T-cell (primary cell): ENCODE results near the gene ZNF687. TPM values are rescaled to one million over a fixed set of nuclear protein-coding genes. Genes with fewer than 3 reads are reported as not detected.
A peak's percentile ranks its signal among the peaks of the same experiment; 100 is the strongest.

Source experiments
- ATAC-seq, 4 experiments: fragments of 200-7000 bp in 3 of 4; fragments of 150-1000 bp in 1 of 4; cut with Tn5 transposase; replicated peaks in 1 of 4; 1 replicate in 3 of 4; 2 replicates in 1 of 4; pipeline ENCODE4 v1.10.0; 2021; ENCODE audit warnings: moderate library complexity in 3 of 4, mild to moderate bottlenecking in 2 of 4, moderate number of reproducible peaks in 1 of 4
- CTCF ChIA-PET, 2 donors: fragments of 300-600 bp; sonication (Branson Sonifier 250); formaldehyde crosslinking; loops; one replicate each; lab custom pipeline; 2022; ENCODE audit warnings: antibody characterized with exemption in 2 of 2; lab: Charles Lee
- POLR2A ChIA-PET, 2 donors: fragments of 300-600 bp; sonication (Branson Sonifier 250); formaldehyde crosslinking; loops; one replicate each; lab custom pipeline; 2022; ENCODE audit warnings: antibody characterized with exemption in 2 of 2; lab: Charles Lee
- DNase-seq, 35 experiments: peaks; one replicate each; pipeline versions ENCODE4 v3.0.0 to v3.0.0-alpha.2; 2013 to 2023
- H3K27ac ChIP-seq: one replicate; pipeline ENCODE4 v1.5.1; 2013; ENCODE audit warnings: low read length
- H3K27me3 ChIP-seq, 2 experiments: replicated peaks in 1 of 2; 1 replicate in 1 of 2; 2 replicates in 1 of 2; pipeline versions ENCODE4 v1.6.1 to v1.7.0; 2013; ENCODE audit warnings: low read length in 1 of 2, mixed read lengths in 1 of 2; ENCODE audit not compliant: control insufficient read depth in 2 of 2, insufficient read depth in 2 of 2; ENCODE audit errors: extremely low read depth in 1 of 2
- H3K36me3 ChIP-seq, 2 donors: 1 replicate in 1 of 2; 2 replicates in 1 of 2; pipeline versions ENCODE4 v1.6.1 to v1.7.0; 2013; ENCODE audit warnings: low read length in 1 of 2; ENCODE audit not compliant: control insufficient read depth in 2 of 2, insufficient read depth in 1 of 2; ENCODE audit errors: extremely low read depth in 1 of 2
- H3K4me1 ChIP-seq, 2 experiments: 1 replicate in 1 of 2; 2 replicates in 1 of 2; pipeline versions ENCODE4 v1.6.1 to v1.7.0; 2013; ENCODE audit warnings: low read length in 2 of 2, mixed read lengths in 1 of 2; ENCODE audit not compliant: insufficient read depth in 2 of 2, control insufficient read depth in 1 of 2; ENCODE audit errors: extremely low read depth in 1 of 2
- H3K4me3 ChIP-seq, 2 donors: 1 replicate in 1 of 2; 2 replicates in 1 of 2; pipeline versions ENCODE4 v1.5.1 to v1.7.0; 2013; ENCODE audit warnings: mild to moderate bottlenecking in 2 of 2, low read length in 1 of 2, moderate library complexity in 1 of 2; ENCODE audit not compliant: control insufficient read depth in 1 of 2; ENCODE audit errors: extremely low read depth in 1 of 2
- H3K9me3 ChIP-seq: 2 replicates; pipeline ENCODE4 v1.7.0; 2013
- H3K27ac Mint-ChIP-seq, 2 donors: one replicate each; pipeline ENCODE4 v1.8.0; 2020 to 2021; ENCODE audit warnings: mild to moderate bottlenecking in 2 of 2, mixed read lengths in 2 of 2
- H3K27me3 Mint-ChIP-seq, 2 donors: one replicate each; pipeline ENCODE4 v1.8.0; 2021 to 2022; ENCODE audit warnings: mixed read lengths in 2 of 2
- H3K36me3 Mint-ChIP-seq: one replicate; pipeline ENCODE4 v1.8.0; 2021; ENCODE audit warnings: mixed read lengths
- H3K4me1 Mint-ChIP-seq, 3 donors: one replicate each; pipeline ENCODE4 v1.8.0; 2020 to 2022; ENCODE audit warnings: mixed read lengths in 3 of 3, mild to moderate bottlenecking in 1 of 3
- H3K4me3 Mint-ChIP-seq, 3 donors: one replicate each; pipeline ENCODE4 v1.8.0; 2020 to 2022; ENCODE audit warnings: mild to moderate bottlenecking in 3 of 3, mixed read lengths in 3 of 3, moderate library complexity in 3 of 3
- H3K9me3 Mint-ChIP-seq, 3 donors: one replicate each; pipeline ENCODE4 v1.8.0; 2020 to 2022; ENCODE audit warnings: mixed read lengths in 3 of 3
- WGBS: methylation state at CpG from one replicate; pipeline ENCODE4 v1.1.5; 2013; ENCODE audit warnings: missing lambda C conversion rate; ENCODE audit not compliant: insufficient coverage; 5-methylcytosine and 5-hydroxymethylcytosine counted together
- total RNA-seq, 35 experiments: library from RNA in 6 of 35; stranded (reverse) in 6 of 35; fragments of 120-200 nt in 1 of 35; gene quantifications; one replicate each; pipeline versions ENCODE4 v1.2.1 to v1.2.4 and lab custom pipeline; 2013 to 2026

Gene ZNF687
- total RNA-seq, 5 donors from 2014 or later (not counting 1 experiment from before 2014, with no cell fraction given) = 27.7 to 44.2 (median 40.5) TPM

DNA sequence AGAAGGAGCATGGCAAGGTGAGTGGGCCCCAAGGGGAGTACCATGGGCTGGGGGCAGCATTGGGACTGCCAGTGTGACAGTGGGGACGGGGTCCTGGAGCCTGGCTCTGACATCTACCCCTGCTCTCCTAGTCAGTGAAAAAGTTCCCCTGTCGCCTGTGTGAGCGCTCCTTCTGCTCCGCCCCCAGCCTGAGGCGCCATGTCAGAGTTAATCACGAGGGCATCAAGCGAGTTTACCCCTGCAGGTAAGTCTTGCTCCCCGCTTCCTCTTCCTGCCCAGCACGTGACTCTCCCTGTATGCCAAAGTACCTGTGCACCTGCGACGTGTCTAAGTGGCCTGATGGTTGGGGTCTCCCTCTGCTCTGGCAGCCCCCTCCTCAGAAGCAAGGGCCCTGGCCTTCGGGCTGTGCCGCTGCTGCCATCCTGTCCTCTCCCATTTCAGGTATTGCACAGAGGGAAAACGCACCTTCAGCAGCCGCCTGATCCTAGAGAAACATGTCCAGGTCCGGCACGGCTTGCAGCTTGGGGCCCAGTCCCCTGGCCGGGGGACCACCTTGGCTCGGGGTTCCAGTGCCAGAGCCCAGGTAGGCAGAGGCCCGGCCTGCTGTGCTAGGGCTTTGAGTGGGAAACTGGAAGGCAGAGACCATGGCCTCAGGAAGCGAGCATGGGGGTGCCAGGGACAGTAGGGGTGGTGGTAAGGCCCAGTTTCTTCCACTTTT is 8.1 kb downstream of the ZNF687 start:
- CTCF ChIA-PET = no interaction called here

DNA sequence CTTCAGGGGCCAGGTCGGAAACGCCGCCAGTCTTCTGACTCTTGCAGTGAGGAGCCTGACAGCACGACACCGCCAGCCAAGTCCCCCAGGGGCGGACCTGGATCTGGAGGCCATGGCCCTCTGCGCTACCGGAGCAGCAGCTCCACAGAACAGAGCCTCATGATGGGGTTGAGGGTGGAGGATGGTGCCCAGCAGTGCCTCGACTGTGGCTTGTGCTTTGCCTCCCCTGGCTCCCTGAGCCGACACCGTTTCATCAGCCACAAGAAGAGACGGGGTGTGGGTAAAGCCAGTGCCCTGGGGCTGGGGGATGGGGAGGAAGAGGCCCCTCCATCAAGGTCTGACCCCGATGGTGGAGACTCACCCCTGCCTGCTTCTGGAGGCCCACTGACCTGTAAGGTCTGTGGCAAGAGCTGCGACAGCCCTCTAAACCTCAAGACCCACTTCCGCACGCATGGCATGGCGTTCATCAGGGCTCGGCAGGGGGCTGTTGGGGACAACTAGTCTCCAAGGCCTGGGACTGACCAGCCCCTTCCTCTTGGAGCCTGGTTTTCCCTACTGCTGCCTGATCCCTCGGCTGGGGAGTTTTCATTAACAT is 8.7 kb downstream of the ZNF687 start:
- DNase-seq (no peak), ATAC-seq (no peak)
- no peaks in the 10 kb centered on the region for H3K27me3 Mint-ChIP-seq
- H3K9me3 Mint-ChIP-seq = no peaks in the 10 kb centered on the region
- H3K9me3 ChIP-seq = no peaks in the 10 kb centered on the region
- H3K27ac ChIP-seq = no peak overlapping the region
- peaks cover 38% of the 10 kb centered on the region for H3K36me3 Mint-ChIP-seq
- no peak overlapping the region for H3K4me3 Mint-ChIP-seq
- WGBS = 80% methylated on average over 6 of the region's 19 CpGs
- H3K36me3 ChIP-seq = peaks cover 44 to 96% of the 10 kb centered on the region in 2 donors
- H3K27ac Mint-ChIP-seq = no peak overlapping the region
- no peaks in the 10 kb centered on the region for H3K27me3 ChIP-seq
- ChIA-PET POLR2A (no interaction called here), CTCF (no interaction called here)
- peaks cover 0 to 25% of the 10 kb centered on the region in 2 experiments for H3K4me1 ChIP-seq
- H3K4me3 ChIP-seq = no peak overlapping the region
- H3K4me1 Mint-ChIP-seq = peaks cover 14 to 22% (median 17%) of the 10 kb centered on the region in 3 donors

More for the DNA sequence above, 8.1 kb downstream of the ZNF687 start:
- Mint-ChIP-seq H3K4me1 (peaks cover 17 to 23% (median 17%) of the 10 kb centered on the region in 3 donors), H3K4me3 (no peak overlapping the region), H3K27me3 (no peaks in the 10 kb centered on the region), H3K36me3 (peaks cover 38% of the 10 kb centered on the region), H3K27ac (no peak overlapping the region), H3K9me3 (no peaks in the 10 kb centered on the region)
- Histone ChIP-seq H3K27me3 (no peaks in the 10 kb centered on the region), H3K36me3 (peaks cover 44 to 90% of the 10 kb centered on the region in 2 donors), H3K9me3 (no peaks in the 10 kb centered on the region), H3K27ac (no peak overlapping the region), H3K4me3 (no peak overlapping the region), H3K4me1 (peaks cover 0 to 25% of the 10 kb centered on the region in 2 experiments)
- POLR2A ChIA-PET = no interaction called here
- WGBS = 90% methylated on average over 19 of the region's 21 CpGs
- DNase-seq (no peak), ATAC-seq (no peak)

DNA sequence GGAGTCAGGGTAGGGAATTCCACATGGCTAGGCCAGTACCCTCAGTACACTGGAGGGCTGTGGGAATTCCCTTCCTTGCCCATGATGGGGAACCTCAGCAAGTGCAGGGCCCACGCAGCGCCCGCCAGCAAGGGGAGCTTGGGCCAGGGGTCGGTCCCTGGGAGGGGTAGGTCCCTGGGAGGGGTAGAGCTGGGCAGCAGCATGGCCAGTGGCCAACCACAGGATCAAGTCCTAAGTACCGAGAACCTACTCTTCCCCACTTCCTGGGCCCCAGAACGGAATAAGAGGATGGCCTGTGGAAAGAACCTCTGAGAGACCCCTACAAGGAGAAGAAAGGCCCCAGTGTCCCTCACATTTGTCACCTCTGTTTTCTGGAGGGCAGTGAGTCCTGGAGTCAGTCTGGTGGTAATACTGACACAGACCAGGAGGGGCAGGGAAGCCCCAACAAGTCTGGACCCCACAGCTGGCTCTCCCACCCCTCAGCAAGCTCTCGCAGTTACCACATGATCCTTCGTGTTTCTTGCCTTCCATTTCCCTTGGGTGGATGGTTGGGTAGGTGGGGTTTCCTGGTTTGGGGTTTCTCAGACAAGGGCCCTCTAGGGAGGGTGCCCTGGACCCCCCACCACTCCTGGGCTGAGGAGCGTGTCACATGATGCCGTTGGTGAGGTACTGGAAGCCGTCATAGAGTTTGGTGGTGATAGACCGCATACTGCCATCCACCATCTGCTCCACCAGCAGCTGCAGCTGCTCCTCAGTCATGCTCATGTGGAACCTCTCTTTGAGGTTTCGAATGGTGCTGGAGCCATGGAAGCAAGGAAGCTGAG is 10.3 kb downstream of the ZNF687 start:
- H3K27ac Mint-ChIP-seq = peak overlapping the region; percentile 36 to 65
- no peaks in the 10 kb centered on the region for H3K27me3 ChIP-seq
- peaks cover 0 to 22% of the 10 kb centered on the region in 2 experiments for H3K4me1 ChIP-seq
- POLR2A ChIA-PET = interaction anchor here in 1 of 2 donors (0.5 kb wide), 1 partner anchor 72 kb away, joined by 4 read pairs; no protein-coding TSS in a partner anchor
- H3K9me3 Mint-ChIP-seq = no peaks in the 10 kb centered on the region
- H3K9me3 ChIP-seq = no peaks in the 10 kb centered on the region
- H3K27ac ChIP-seq = no peak overlapping the region
- peaks cover 37 to 94% of the 10 kb centered on the region in 2 donors for H3K36me3 ChIP-seq
- DNase-seq (peak in 3 of 35 experiments; percentile 15 to 52 (median 17)), ATAC-seq (peak in 1 of 4 experiments; percentile 44)
- H3K4me1 Mint-ChIP-seq = peaks cover 6 to 14% (median 12%) of the 10 kb centered on the region in 3 donors
- CTCF ChIA-PET = no interaction called here
- 86% methylated on average over 4 of the region's 13 CpGs for WGBS
- peaks cover 29% of the 10 kb centered on the region for H3K36me3 Mint-ChIP-seq
- H3K4me3 ChIP-seq = no peak overlapping the region
- H3K27me3 Mint-ChIP-seq = no peaks in the 10 kb centered on the region
- no peak overlapping the region for H3K4me3 Mint-ChIP-seq

DNA sequence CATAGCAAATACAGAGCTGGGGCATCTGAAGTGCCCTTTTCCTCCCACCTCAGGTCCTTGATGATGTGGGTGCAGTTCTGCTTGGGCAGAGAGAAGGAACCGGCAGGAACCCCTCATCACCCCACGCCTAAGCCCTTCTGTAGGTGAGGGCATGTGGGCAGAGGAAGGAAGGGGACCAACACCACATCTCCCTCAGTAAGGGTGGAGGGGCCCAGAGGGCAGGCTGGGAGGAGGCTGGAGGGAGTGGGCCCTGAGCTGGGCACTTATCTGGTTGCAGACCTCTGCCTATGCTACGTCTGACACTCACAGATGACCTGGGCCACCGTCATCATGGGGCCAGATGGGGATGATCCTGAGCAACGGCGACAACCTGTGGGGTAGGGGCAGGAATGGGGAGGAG is 11.0 kb downstream of the ZNF687 start:
- ChIA-PET POLR2A (no interaction called here), CTCF (no interaction called here)
- Mint-ChIP-seq H3K9me3 (no peaks in the 10 kb centered on the region), H3K27me3 (no peaks in the 10 kb centered on the region), H3K36me3 (peaks cover 33% of the 10 kb centered on the region), H3K4me1 (peaks cover 6 to 14% (median 12%) of the 10 kb centered on the region in 3 donors), H3K27ac (peak overlapping the region; percentile 27 to 75), H3K4me3 (no peak overlapping the region)
- Histone ChIP-seq H3K9me3 (no peaks in the 10 kb centered on the region), H3K36me3 (peaks cover 34 to 94% of the 10 kb centered on the region in 2 donors), H3K27ac (no peak overlapping the region), H3K27me3 (no peaks in the 10 kb centered on the region), H3K4me1 (peaks cover 0 to 22% of the 10 kb centered on the region in 2 experiments), H3K4me3 (no peak overlapping the region)
- 98% methylated on average over 4 of the region's 6 CpGs for WGBS
- DNase-seq (no peak), ATAC-seq (no peak)

DNA sequence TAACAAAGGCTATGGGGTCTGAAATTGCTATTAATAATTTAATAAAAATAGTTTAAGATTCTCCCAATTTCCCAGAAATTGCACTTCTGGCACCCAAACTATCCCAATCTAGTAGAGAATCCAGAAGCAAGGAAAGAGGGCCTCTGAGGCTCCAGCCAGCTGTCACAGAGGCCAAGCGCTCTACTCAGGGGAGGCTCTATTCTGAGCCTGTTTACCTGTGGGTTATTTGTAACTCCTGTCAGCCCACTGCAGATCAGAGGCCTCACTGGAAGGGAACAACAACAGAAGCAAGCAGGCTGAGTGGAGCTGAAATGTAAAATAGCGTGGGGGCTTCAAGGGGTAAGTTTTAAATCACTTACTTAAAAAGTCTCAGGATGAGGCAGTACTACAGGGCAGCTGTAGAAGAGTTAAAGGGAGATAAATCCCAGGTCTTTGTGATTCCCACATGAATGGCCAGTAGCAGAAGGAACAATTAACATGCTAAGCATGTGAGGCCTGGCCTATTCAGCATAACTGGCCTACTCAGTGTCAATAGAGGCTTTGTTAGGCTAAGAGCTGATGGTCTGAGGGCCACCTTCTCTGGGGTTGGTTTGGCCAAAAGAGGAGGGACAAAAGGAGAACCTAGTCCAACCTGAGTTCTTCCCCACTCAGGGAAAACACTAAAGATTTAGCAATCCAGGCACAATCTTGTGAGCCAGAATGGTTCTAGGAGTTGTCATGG is 12.8 kb downstream of the ZNF687 start:
- no peak overlapping the region for H3K4me3 Mint-ChIP-seq
- H3K27me3 Mint-ChIP-seq = no peaks in the 10 kb centered on the region
- peak overlapping the region in 1 of 2 donors; percentile 48 for H3K27ac Mint-ChIP-seq
- peaks cover 0 to 2% (median 0%) of the 10 kb centered on the region in 3 donors for H3K4me1 Mint-ChIP-seq
- 94% methylated on average over 2 of the region's 2 CpGs for WGBS
- CTCF ChIA-PET = interaction anchor here in 1 of 2 donors (1.2 kb wide), 1 partner anchor 43 kb away, joined by 4 read pairs; no protein-coding TSS in a partner anchor
- Histone ChIP-seq H3K4me3 (no peak overlapping the region), H3K27me3 (no peaks in the 10 kb centered on the region), H3K9me3 (no peaks in the 10 kb centered on the region), H3K36me3 (peaks cover 38 to 93% of the 10 kb centered on the region in 2 donors), H3K27ac (no peak overlapping the region), H3K4me1 (peaks cover 0 to 6% of the 10 kb centered on the region in 2 experiments)
- peaks cover 41% of the 10 kb centered on the region for H3K36me3 Mint-ChIP-seq
- POLR2A ChIA-PET = no interaction called here
- DNase-seq (no peak), ATAC-seq (no peak)
- no peaks in the 10 kb centered on the region for H3K9me3 Mint-ChIP-seq
